Right hindlimb (tissue), 1 donor: ENCODE data around the gene POLN.

Experiments
- DNase-seq: peaks from one replicate; pipeline ENCODE4 v3.0.0-alpha.2; 2018

POLN gene

DNA sequence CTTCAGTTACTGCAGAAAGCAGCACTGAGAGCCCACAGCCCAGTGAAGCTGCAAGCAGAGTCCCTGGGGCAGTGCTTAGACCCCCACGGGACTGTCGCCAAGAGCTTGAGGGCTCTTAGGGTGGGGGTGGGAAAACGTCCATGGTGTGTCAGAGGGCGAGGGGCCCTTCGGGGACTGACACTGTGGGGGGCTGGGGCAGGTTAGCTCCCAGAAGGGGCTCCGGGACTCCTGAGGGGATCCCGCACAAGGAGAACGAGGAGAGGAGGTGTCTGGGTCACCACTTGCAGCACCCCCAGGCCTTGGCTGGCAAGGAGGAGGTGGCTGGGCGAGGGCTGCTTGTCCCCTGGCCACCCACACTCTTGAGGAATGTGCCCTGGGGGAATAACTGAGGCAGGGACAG is 162.0 kb downstream of the POLN start:
- no peak for DNase-seq

DNA sequence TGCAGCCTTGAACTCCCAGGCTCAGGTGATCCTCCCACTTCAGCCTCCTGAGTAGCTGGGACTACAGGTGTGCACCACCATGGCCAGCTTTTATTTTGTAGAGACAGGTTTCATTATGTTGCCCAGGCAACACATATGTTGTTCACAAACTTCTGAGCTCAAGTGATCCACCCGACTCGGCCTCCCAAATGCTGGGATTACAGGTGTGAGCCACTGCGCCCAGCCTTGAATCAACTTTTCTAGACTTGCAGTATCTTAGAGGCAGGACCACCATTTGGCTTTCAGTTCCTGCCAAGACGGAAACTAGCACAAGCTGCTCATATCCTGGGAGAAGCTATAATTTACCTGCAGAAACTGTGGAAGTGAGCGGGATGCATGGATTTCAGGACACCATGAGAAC is 162.9 kb downstream of the POLN start:
- DNase-seq, result no peak

DNA sequence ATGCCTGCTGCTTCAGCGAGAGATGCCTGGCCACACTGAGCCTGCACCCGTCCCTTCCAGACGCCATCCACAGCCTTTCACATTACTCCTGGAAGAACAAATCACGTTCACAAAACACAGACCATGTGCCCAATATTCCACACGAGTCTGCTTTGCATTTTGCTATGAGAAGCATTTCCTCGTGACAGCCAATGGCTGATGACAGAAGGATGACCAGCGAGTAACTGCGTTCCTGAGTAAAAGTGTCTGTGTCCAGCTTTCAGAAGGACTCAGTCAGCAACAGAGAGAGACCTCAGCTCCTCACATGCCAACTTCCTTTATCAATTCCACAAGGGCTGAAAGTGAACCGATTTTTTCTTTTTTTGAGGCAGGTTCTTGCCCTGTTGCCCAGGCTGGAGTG is 163.3 kb downstream of the POLN start:
- DNase-seq, result no peak

DNA sequence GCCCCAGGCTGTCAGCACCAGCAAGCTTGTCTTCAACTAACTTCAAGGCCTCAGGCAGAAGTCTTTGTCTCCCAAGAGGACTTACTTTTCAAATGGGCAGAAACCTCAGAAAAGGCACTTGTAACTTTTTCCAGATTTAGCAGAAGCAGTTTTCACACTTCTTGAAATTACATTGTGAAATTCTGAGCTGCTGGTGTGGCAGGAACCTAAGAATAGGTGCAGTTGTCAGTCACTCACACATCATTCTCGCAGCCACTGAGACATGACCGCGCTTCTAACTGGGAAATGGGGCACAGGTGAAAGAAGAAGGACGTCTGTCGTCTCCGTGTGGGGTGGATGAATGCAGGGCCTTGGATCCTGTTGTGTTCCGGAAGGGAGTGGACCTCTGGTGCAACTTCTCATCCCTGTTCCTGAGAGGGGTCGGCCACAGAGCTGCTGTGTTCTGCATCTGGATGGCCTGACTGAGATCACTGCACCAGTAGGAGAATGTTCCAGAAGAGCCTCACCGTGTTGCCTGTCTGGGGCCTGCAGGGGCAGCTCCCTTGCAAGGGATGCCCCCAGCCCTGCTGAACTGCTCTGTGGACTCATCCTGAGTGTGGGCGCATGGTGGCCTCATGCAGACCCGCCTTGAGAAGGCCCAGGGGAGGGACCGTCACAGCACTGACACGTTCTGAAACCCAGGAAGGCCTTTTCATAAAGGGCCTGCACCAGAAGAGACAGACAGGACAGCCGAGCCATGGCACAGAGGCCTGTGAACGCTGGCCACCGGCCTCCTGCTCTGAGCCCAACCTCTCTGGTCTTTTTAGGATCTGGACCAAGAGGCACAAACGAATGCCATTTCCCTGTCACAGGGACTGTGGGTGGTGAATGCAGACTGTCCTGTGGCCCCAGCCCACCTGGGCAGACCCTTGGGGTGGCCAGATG is 164.1 kb downstream of the POLN start:
- DNase-seq, result no peak

DNA sequence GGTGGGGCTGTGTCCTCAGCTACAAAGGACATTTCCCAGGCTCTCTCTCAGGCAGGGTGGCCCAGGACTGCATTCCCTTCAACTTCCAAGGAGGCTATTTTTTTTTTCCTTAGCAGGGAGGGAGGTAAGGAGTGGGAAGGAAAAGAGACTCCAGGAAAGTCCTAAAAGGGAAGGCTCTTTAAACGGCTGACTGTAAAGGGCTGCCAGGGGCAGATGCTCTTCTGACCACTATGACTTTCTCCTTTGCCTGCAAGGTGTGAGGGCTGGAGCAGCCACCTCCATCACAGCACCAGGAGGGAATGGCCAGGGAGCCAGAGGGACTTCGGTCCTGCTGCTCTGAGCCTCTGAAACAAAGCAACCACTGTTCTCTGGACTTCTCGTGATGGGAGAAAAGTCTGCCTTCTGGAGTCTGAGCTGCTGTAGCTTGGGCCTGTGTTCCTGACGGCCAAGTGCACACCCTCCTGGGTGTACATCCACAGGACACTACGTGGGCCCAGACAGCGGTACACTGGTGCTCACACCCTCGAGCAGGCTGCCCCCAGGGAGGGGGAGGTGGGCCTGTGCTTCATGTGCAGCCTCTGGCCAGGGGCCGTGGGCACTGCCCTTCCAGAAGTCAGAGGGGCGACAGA is 164.9 kb downstream of the POLN start:
- no peak for DNase-seq

DNA sequence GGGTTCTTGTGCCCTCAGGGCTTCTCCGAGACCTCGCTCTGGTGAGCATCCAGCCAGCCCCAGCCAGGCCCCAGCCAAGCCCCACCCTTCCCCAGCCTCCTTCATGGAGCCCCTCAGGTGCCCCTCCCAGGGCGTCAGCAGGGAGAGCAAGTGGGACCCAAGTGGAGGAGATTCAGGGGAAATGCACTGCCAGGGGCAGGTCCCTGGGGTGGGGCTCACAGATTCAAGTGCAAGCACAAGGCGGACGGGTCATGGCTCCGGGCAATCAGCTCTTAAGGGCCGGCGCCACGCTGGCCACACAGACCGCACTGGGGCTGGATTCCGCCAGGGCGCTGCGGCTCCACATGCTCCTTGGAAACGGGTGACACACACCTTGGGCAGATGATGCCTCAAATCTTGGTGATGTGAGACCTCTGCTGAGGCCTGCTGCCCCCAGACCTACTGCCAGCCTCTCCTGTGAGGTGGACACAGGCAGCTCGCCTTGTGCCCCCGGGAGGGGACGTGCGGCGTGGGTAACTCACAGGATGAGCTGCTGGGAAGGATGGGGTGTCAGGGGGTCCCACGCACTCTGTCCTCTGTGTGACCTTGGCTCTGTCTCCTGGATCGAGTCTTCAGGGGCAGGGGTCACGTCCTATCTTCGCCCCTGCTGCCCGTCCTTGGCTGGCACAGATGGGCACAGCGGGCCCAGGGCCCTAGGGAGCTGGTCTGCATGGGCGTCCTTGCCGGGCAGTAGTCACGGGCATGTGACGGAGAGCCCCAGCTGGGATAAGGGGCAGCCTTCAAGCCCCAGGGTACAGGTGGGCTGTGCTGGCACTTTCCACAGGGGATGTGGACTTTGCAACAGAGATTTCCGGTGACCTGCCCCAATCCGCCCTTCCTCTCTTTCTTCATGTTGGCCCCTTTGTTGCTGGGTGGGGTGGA is 165.7 kb downstream of the POLN start:
- no peak for DNase-seq

DNA sequence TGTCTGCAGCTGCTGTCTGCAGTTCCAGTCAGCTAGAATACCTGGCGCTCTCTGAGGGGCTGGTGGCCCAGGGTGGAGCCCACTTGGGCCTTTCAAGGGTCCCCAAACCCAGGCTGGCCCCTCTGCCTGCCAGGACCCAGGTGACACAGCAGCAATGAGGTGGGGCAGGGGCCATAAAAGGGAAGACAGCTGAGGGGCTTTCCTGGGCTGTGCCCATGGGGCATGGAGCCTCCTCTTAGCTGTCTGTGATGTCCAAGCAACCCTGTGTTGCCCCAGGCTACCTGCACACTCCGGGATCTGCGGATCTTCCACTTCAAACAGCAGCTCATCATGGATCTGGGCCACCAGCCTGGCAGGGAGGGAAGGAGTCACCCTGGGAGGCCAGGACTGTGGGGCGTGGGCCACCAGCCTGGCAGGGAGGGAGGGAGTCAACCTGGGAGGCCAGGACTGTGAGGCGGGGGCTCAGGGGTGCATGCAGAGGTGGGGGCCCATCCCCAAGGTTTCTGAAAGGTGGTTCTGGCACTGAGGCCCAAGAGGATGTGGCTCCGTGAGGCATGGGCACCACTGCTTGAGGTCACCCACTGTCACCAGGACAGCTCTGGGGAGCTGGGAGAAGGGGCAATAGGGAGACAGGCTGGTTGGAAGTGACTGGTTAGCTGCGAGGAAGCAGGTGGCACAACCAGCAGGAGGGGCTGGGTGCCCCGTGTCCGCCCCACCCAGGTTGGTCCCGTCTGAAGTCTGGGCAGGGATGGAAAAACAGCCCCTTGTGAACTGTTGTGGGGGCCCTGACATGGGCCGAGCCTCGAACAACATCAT is 166.5 kb downstream of the POLN start:
- no peak for DNase-seq

DNA sequence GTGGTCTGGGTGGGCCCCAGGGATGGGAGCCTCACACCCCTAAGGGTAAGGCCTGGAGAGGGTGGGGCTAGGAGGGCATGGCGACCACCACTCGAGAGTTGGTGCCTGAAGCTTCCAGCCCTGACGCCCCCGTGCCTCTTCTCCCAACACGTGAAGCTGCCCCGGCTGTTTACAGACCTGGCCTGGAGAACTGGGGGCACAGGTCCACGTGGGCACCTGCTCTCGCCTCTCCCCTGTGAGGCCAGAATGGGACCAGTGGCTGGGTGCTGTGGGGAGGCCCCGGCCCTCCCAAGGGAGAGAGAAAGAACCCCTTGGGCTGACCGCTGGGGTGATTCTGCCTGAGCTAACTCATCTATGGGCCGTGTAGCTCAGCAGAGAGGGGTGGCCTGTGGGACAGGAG is 167.3 kb downstream of the POLN start:
- no peak for DNase-seq

DNA sequence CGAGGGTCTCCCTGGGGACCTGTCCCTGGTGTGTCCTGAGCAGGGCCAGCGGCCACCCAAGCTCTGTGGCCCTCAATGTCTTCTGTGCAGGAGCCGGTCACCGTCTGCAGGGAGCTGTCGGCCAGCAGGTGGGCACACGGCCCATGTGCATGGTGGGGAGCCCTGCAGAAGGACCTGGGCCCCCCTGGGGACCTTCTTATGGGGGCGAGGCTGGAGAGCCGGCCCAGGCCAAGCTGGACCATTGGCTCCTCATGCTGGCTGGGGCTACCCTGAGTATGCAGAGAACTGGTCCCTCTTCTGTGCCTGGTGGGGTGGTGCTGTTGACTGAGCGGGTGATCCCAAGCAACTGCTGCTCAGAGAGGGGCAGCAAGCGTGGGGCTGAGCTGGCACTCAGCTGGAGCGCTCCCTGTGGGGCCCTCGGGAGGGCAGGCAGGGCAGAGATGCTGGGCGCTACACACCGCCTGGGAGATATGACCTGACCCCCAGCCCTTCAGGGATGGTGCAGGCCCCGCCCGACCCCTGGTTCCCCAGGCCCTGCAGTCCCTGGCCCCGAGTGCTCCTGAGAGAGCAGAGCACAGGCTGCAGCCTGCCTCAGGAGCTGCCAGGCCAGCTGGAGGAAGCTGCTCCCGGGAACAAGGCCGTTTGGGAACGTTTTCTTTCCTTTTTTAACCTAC is 168.0 kb downstream of the POLN start:
- peak; percentile 12 for DNase-seq

DNA sequence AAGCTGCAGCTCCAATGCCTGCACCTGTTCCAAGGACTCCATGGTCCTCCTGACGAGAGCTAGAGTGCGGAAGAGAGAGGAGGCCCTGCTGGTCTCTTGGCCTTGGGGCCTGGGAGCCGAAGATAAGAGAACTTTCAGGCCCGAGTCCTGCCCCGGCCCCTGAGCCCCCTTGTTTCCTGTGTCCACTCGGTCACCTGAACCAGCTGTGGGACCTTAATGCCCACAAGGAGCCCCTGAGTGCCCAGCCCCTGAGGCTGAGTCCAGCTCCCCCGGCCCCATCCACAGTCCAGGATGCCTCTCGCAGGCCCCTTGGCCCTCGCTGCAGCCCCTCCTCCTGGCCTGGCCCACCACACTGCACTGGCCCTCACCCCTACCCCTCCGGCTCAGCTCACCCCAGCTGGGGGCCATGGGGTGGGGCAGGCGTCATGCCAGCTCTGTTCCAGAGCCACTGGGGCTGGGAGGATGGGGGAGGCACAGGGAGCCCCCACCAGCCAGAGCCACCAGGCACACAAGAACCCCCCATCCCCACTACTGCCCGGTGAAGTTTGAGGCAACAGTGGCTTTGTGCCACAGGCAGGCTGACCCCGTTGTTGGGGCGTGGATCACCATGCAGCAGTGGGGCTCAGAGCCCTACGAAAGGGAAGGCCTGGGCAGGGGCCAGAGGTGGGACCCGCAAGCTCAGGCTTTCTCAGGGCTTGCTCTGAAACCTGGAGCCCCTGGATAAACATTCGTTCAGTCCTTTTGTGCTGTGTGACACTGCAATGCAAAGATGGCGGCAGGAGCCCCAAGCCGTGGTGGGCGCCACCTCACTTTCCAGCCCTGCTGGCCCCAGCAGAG is 168.7 kb downstream of the POLN start:
- peak; percentile 17 for DNase-seq

DNA sequence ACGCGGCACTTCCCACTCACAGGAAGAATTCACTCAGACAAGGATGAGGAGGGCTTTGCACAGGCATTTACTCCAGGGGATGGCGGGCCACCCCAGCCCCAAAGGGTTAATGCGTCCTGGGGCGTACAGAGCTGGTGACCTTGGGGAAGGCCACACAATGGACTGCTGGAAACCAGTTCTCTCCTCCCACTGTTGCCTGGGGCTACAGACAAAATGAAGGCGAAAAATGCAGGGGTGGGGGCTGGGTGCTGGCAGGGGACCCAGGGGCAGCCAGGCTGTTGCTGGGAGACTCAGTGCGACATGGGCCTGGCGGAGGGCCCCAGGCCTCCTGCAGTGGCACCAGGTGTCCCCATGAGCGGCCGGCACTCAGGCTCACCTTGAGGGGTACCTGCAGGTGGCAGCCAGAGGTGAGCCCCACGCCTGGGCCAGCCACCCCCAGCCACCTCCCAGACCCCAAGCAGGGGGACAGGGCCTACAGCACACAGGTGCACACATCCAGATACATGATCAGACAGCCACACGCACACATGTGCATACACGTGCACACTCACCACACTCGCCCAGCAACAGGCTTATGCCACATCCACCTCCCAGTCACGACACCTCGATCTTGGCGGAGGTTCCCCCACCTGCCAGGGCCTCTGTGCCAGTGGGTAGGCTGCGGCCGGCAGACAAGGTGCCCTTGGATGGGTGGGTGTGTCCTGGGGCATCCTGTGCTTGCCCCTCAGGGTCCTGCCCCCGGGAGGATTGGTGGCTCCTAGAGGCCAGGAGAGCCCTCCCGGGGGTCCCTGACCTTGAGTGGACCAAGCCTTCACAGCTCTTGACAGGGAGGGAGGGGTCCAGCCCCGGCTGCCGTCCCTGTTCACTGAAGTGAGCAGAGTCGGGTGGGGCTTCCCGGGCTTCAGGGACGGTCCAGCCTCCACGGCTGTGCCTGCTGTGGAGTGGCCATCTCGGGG is 169.7 kb downstream of the POLN start:
- no peak for DNase-seq

DNA sequence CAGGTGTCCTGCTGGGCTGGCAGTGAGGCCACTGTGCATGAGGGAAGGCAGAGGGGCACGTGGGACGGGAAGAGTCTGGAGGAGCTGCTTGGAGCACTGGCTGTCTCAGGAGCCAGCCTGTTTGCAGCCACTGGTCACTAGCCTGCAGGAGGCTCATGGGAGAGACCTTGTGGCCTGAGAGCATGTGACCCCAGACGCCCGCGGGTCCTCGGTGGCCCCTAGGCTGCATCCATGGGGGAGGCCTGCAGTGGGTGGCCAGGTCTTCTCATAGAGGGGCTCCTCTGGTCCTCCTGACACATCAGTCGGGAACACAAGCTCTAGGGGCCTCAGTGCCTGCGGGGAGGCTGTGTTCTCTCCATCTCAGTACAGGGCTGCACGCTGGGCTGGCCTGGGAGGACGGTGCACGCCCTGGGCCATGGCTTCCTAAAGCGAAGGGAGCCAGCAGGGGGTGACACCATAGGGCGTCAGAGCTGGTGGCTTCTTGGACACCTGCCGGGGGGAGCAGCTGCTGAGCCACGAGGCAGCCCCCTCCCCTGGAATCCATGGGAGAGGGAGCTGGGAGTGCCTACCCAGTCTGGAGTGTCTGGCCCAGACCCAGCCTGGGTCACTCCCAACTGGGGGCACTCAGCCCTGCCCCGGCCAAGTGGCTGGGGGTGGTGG is 170.5 kb downstream of the POLN start:
- peak; percentile 34 for DNase-seq

DNA sequence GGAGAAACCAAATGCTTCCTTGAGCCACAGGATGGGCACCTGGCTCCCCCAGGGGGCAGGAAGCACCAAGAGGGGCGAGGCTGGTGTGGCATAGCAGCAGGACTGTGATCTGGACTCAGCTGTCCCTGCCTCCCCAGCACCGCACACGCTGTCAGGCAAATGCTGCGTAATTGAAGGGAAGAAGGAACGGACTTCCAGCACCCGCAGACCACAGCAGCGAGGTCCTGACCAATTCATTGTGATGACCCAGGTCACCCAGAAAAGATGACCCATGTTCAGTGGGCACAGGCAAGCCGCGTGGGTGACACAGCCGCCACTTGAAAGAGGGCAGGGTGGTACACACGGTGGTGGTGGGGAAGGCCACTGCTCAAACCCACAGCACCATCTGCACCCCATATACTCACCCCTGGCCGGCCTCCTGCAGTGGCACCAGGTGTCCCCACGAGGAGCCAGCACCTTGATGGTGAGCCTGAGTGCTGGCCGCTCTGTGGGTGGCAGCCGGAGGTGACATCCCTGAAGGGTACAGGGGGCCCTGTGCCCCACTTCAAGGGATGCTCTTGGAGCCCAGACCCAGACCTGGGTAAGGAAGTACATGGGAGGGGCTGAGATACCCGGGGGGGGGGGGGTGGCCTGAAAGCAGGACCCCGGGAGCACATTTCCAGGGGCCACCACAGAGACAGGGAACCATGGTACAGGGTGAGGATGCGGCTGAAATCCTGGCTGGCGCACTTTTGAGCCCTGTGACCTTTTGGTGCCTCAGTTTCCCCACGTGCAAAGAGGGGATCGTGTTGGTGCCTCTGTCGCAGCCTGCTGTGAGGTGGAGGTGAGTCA is 171.3 kb downstream of the POLN start:
- DNase-seq, result no peak

DNA sequence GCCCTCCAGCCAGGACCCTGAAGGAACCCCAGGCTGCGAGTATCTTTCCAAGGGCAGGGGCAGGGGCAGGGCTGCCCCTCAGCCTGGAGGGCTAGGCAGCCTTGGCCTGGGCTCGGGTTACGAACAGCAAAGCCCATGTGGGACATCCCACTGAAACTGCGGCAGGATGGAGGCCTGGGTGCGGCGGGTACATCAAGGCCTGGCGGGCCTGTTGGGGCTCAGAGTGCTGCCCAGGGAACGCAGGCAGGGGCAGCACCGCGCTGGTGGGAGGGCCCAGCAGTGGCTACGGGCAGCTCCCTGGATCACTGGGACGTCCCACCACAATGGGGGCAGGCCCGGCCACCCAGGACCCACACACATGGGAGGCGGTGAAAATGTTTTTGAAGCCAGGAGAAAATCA is 171.9 kb downstream of the POLN start:
- DNase-seq, result peak; percentile 14

DNA sequence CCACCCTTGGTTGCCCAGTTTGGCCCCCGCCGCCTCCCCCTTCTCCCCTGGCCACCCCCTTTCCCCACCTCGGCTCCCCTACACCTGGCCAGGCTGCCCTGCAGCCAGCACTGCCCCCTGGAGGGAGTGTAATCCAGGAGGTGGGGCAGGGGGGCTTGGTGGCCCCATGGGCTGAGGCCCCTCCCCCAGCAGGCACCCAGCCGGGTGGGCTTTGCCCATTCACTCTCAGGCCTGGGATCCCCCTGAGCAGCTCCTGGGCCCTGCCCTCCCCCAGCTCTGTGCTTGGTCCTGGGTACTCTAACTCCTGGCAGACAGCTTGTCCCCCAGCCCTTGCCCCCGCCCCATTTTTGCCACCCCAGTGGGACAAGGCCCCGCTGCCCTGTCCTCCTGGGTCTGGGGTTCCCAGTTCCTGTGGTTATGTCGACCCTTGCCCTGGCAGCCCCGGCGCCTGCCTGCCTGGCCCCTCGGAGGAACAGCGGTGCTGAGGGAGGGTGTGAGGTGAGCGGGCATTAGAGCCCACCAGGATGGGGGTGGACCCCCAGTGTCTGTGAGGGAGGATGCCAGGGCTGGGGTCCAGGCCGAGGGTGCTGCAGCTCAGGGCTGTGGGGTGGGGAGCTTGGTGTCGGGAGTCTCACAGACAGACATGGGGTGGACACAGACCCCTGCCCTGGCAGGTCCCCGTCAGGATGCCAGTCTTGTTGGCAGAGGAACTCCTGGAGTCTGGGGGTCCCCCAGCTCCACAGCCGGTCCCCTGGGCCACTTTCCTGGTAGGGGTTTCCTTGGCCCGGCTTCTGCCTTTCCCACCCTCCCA is 172.6 kb downstream of the POLN start:
- peak; percentile 18 for DNase-seq

DNA sequence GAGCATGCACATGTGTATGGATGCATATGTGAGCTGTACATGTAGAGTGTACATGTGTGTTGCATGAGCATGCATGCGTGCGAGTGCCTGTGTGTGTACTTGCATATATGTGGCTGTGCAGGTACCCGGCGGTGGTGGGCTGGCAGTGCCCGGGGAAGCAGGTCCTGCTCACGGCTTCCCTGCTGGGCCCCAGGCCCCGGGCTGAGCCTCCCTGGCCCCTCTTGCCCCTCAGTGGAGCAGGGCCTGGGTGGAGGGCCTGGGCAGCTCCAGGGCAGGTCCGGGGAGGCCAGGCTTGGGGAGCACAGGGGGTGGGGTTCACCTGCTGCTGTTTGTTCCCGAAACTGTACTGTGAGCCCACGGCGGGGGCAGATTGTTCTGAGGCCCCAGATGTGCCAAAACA is 173.4 kb downstream of the POLN start:
- DNase-seq, result no peak

DNA sequence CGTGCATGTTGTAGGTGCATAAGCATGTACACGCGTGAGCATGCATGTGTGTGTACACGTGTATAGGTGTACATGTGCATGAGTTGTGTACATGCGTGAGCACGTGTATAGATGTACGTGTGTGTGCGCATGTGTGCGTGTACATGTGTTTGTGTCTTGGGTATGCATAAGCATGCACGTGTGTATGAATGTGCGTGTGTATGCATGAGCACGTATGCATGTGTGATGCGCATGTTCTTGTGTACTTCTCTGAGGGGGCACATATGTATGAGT is 173.8 kb downstream of the POLN start:
- no peak for DNase-seq
